Measurements from ENCODE around the gene SMYD4. TPM values are rescaled to one million over a fixed set of nuclear protein-coding genes. Genes with fewer than 3 reads are reported as not detected.

SMYD4 gene
- total and polyA plus RNA-seq, 4 donors, result 11.8 to 20.1 (median 12.8) TPM

- peaks cover 53% of the 10 kb centered on the region for H3K36me3 ChIP-seq (ENCODE audit: control insufficient read depth, insufficient read depth, low read length)
- H3K4me1 ChIP-seq (ENCODE audit: control insufficient read depth, insufficient read depth, low read length), result peaks cover 12% of the 10 kb centered on the region
- no peak overlapping the region for H3K27ac ChIP-seq (ENCODE audit: low read depth, low read length)
- H3K4me3 ChIP-seq (ENCODE audit: low read depth, low read length), result no peak overlapping the region
- H3K27me3 ChIP-seq (ENCODE audit: control insufficient read depth, insufficient read depth, low read length), result no peaks in the 10 kb centered on the region
- no peaks in the 10 kb centered on the region for H3K9me3 ChIP-seq (ENCODE audit: control insufficient read depth, insufficient read depth, low read length)
- 93% methylated on average over 21 of the region's 21 CpGs for WGBS (ENCODE audit: insufficient coverage)
- DNase-seq (ENCODE audit: low read depth in 4 of 6, low spot score in 6 of 6), result no peak
Observed at GRCh38 chr17:1737531-1738291, 92.0 kb downstream of the SMYD4 start.

GRCh38 chr17:1736348-1737281 is 93.1 kb downstream of the SMYD4 start:
- Histone ChIP-seq H3K36me3 (ENCODE audit: control insufficient read depth, insufficient read depth, low read length) (peaks cover 60% of the 10 kb centered on the region), H3K4me1 (ENCODE audit: control insufficient read depth, insufficient read depth, low read length) (peaks cover 12% of the 10 kb centered on the region), H3K27ac (ENCODE audit: low read depth, low read length) (no peak overlapping the region), H3K4me3 (ENCODE audit: low read depth, low read length) (no peak overlapping the region), H3K9me3 (ENCODE audit: control insufficient read depth, insufficient read depth, low read length) (no peaks in the 10 kb centered on the region), H3K27me3 (ENCODE audit: control insufficient read depth, insufficient read depth, low read length) (no peaks in the 10 kb centered on the region)
- WGBS (ENCODE audit: insufficient coverage), result 76% methylated on average over 22 of the region's 25 CpGs
- no peak for DNase-seq (ENCODE audit: low read depth in 4 of 6, low spot score in 6 of 6)

- peaks cover 64% of the 10 kb centered on the region for H3K36me3 ChIP-seq (ENCODE audit: control insufficient read depth, insufficient read depth, low read length)
- H3K27ac ChIP-seq (ENCODE audit: low read depth, low read length), result no peak overlapping the region
- peaks cover 12% of the 10 kb centered on the region for H3K4me1 ChIP-seq (ENCODE audit: control insufficient read depth, insufficient read depth, low read length)
- H3K4me3 ChIP-seq (ENCODE audit: low read depth, low read length), result no peak overlapping the region
- H3K27me3 ChIP-seq (ENCODE audit: control insufficient read depth, insufficient read depth, low read length), result no peaks in the 10 kb centered on the region
- DNase-seq (ENCODE audit: low read depth in 4 of 6, low spot score in 6 of 6), result no peak
- no peaks in the 10 kb centered on the region for H3K9me3 ChIP-seq (ENCODE audit: control insufficient read depth, insufficient read depth, low read length)
- 96% methylated on average over 12 of the region's 17 CpGs for WGBS (ENCODE audit: insufficient coverage)
Observed at GRCh38 chr17:1735834-1736347, 93.8 kb downstream of the SMYD4 start.

- peaks cover 17% of the 10 kb centered on the region for H3K4me1 ChIP-seq (ENCODE audit: control insufficient read depth, insufficient read depth, low read length)
- peaks cover 69% of the 10 kb centered on the region for H3K36me3 ChIP-seq (ENCODE audit: control insufficient read depth, insufficient read depth, low read length)
- no peak overlapping the region for H3K4me3 ChIP-seq (ENCODE audit: low read depth, low read length)
- no peak for DNase-seq (ENCODE audit: low read depth in 4 of 6, low spot score in 6 of 6)
- WGBS (ENCODE audit: insufficient coverage), result 98% methylated on average over 10 of the region's 10 CpGs
- H3K27me3 ChIP-seq (ENCODE audit: control insufficient read depth, insufficient read depth, low read length), result no peaks in the 10 kb centered on the region
- H3K9me3 ChIP-seq (ENCODE audit: control insufficient read depth, insufficient read depth, low read length), result no peaks in the 10 kb centered on the region
- no peak overlapping the region for H3K27ac ChIP-seq (ENCODE audit: low read depth, low read length)
Observed at GRCh38 chr17:1735418-1735817, 94.3 kb downstream of the SMYD4 start.

- no peak overlapping the region for H3K4me3 ChIP-seq (ENCODE audit: low read depth, low read length)
- no peak overlapping the region for H3K27ac ChIP-seq (ENCODE audit: low read depth, low read length)
- WGBS (ENCODE audit: insufficient coverage), result 93% methylated on average over 29 of the region's 38 CpGs
- no peaks in the 10 kb centered on the region for H3K27me3 ChIP-seq (ENCODE audit: control insufficient read depth, insufficient read depth, low read length)
- no peaks in the 10 kb centered on the region for H3K9me3 ChIP-seq (ENCODE audit: control insufficient read depth, insufficient read depth, low read length)
- peaks cover 79% of the 10 kb centered on the region for H3K36me3 ChIP-seq (ENCODE audit: control insufficient read depth, insufficient read depth, low read length)
- H3K4me1 ChIP-seq (ENCODE audit: control insufficient read depth, insufficient read depth, low read length), result peaks cover 23% of the 10 kb centered on the region
- no peak for DNase-seq (ENCODE audit: low read depth in 4 of 6, low spot score in 6 of 6)
Observed at GRCh38 chr17:1733759-1734158, 95.9 kb downstream of the SMYD4 start.

GRCh38 chr17:1732833-1733321 is 96.8 kb downstream of the SMYD4 start:
- H3K36me3 ChIP-seq (ENCODE audit: control insufficient read depth, insufficient read depth, low read length), result peaks cover 83% of the 10 kb centered on the region
- no peak overlapping the region for H3K27ac ChIP-seq (ENCODE audit: low read depth, low read length)

GRCh38 chr17:1732241-1732832 is 97.4 kb downstream of the SMYD4 start:
- Histone ChIP-seq H3K36me3 (ENCODE audit: control insufficient read depth, insufficient read depth, low read length) (peaks cover 83% of the 10 kb centered on the region), H3K27me3 (ENCODE audit: control insufficient read depth, insufficient read depth, low read length) (no peaks in the 10 kb centered on the region), H3K4me3 (ENCODE audit: low read depth, low read length) (no peak overlapping the region), H3K9me3 (ENCODE audit: control insufficient read depth, insufficient read depth, low read length) (no peaks in the 10 kb centered on the region), H3K27ac (ENCODE audit: low read depth, low read length) (no peak overlapping the region), H3K4me1 (ENCODE audit: control insufficient read depth, insufficient read depth, low read length) (peaks cover 23% of the 10 kb centered on the region)
- DNase-seq (ENCODE audit: low read depth in 4 of 6, low spot score in 6 of 6), result no peak
- WGBS (ENCODE audit: insufficient coverage), result 96% methylated on average over 22 of the region's 22 CpGs

More at GRCh38 chr17:1732833-1733321, 96.8 kb downstream of the SMYD4 start:
- Histone ChIP-seq H3K27me3 (ENCODE audit: control insufficient read depth, insufficient read depth, low read length) (no peaks in the 10 kb centered on the region), H3K4me3 (ENCODE audit: low read depth, low read length) (no peak overlapping the region), H3K4me1 (ENCODE audit: control insufficient read depth, insufficient read depth, low read length) (peaks cover 23% of the 10 kb centered on the region), H3K9me3 (ENCODE audit: control insufficient read depth, insufficient read depth, low read length) (no peaks in the 10 kb centered on the region)
- DNase-seq (ENCODE audit: low read depth in 4 of 6, low spot score in 6 of 6), result no peak
- WGBS (ENCODE audit: insufficient coverage), result 84% methylated on average over 11 of the region's 11 CpGs

- Histone ChIP-seq H3K36me3 (ENCODE audit: control insufficient read depth, insufficient read depth, low read length) (peaks cover 83% of the 10 kb centered on the region), H3K4me1 (ENCODE audit: control insufficient read depth, insufficient read depth, low read length) (peaks cover 15% of the 10 kb centered on the region), H3K9me3 (ENCODE audit: control insufficient read depth, insufficient read depth, low read length) (no peaks in the 10 kb centered on the region), H3K27me3 (ENCODE audit: control insufficient read depth, insufficient read depth, low read length) (no peaks in the 10 kb centered on the region), H3K27ac (ENCODE audit: low read depth, low read length) (no peak overlapping the region), H3K4me3 (ENCODE audit: low read depth, low read length) (no peak overlapping the region)
- DNase-seq (ENCODE audit: low read depth in 4 of 6, low spot score in 6 of 6), result no peak
- 85% methylated on average over 4 of the region's 10 CpGs for WGBS (ENCODE audit: insufficient coverage)
Observed at GRCh38 chr17:1731194-1731506, 98.6 kb downstream of the SMYD4 start.

Measured in spinal cord (tissue), 10 donors.